AG09309 (cell line): ENCODE results near the gene EBF3.

ENCODE experiments used
- DNase-seq: peaks from one replicate; pipeline ENCODE4 v3.0.0-alpha.2; 2010; ENCODE audit warnings: low read depth
- H3K4me3 ChIP-seq: 2 replicates; pipeline ENCODE4 v1.5.1; 2011; ENCODE audit warnings: mild to moderate bottlenecking, low read depth, low read length, moderate library complexity; ENCODE audit not compliant: control insufficient read depth
- CTCF ChIP-seq: IDR thresholded peaks from 2 replicates; pipeline ENCODE4 v1.5.1; 2011; ENCODE audit warnings: mild to moderate bottlenecking, low read depth, low read length, inconsistent platforms; ENCODE audit not compliant: insufficient read depth, control insufficient read depth; ENCODE audit errors: missing control alignments

The EBF3 gene

GRCh38 chr10:129940617-129941198 is 23.4 kb downstream of the EBF3 start:
- H3K4me3 ChIP-seq = no peak overlapping the region
- TF ChIP-seq CTCF = no peak
- DNase-seq = no peak

DNA sequence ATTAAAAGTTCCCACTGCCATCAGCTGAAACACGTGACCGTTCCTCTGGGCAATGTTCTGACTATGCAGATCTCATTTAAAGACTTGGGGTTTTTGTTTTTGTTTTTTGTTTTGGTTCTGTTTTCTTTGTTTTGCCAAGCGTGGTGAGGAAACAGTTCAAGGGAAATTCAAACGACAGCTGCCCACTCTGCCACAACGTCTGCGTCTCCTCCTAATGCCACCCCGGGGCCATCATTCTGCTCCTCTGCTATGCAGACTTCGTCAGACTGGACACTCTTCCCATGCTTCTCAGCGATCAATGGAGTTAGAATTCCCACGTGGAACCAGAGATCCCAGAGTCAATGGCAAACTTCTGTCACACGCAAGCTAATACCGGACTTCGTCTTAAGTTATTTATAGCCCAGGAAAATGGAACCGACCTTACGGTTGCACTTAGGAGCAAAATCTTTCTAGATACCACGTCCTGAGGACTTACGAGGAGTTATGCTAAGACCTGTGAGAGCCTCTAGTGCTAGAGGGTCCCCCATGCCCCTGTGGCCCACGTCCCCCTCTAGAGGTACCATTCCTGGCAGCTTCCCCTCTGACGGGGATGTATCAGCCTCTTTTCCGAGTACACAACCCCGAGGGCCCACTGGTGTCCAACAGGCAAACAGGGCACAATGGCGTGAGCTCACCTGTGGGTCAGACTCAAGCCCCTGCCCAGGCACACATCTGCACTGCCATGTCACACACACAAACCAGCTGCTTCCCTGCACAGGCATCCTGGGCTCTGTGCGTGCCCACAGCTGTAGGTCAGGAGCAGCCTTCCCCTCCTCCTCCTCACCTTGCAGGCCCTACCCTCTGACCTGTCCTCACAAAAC is 24.4 kb downstream of the EBF3 start:
- H3K4me3 ChIP-seq = no peak overlapping the region
- TF ChIP-seq CTCF = no peak
- no peak for DNase-seq

DNA sequence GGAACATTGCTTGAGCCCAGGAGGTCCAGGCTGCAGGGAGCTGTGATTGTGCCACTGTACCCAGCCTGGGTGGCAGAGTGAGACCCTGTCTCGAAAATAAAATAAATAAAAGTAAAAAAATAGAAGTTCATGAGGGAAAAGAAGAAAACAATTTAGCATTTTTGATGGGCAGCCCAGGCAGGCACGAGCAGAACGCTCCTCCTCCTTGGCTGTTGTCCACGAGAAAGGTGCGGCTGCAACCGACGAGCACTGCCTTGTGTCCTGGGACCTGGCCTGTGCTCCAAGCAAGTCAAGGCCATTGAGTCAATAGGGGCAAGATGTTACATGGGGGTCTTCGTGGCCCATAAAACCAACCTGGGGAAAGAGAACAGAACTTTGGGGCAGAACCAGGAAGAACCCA is 25.6 kb downstream of the EBF3 start:
- no peak overlapping the region for H3K4me3 ChIP-seq
- no peak for DNase-seq
- no peak for TF ChIP-seq CTCF

DNA sequence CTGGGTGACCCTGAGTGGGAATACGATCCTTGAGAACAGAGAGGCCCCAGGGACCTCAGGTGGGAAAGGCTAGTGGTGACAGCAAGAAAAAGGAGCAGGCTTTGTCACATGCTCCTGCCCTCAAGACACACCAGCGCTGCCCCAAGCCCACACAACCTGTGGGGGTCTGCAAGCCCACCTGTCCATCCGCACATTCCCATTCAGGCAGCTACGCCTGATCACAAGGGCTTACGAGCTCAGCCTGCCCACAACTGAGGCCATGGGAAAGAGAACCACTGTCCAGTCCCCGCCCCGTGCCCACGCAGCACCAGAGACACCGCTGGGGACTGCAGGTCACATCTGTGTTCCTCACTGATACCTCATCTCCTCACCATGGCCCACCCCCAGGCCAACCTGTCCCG is 26.7 kb downstream of the EBF3 start:
- no peak for DNase-seq
- TF ChIP-seq CTCF = no peak
- no peak overlapping the region for H3K4me3 ChIP-seq

DNA sequence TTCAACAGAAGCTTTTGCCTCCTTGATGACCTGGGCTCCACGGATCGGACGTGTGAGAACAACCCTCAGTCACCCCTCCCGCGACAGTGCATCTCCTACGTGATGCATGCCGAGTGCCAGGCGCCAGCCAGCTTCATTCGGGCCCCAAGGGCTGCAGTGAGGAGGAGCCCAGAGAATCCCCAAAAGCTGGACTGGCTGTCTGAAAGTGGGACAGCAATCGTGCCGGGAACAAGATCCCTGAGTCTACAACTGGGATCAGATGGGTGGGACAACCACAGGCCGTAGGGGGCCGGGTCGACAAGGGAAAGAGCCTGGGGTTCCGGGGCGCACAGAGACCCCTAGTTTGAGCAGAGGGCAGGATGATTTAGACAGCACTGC is 27.2 kb downstream of the EBF3 start:
- DNase-seq = no peak
- no peak overlapping the region for H3K4me3 ChIP-seq
- TF ChIP-seq CTCF = no peak

DNA sequence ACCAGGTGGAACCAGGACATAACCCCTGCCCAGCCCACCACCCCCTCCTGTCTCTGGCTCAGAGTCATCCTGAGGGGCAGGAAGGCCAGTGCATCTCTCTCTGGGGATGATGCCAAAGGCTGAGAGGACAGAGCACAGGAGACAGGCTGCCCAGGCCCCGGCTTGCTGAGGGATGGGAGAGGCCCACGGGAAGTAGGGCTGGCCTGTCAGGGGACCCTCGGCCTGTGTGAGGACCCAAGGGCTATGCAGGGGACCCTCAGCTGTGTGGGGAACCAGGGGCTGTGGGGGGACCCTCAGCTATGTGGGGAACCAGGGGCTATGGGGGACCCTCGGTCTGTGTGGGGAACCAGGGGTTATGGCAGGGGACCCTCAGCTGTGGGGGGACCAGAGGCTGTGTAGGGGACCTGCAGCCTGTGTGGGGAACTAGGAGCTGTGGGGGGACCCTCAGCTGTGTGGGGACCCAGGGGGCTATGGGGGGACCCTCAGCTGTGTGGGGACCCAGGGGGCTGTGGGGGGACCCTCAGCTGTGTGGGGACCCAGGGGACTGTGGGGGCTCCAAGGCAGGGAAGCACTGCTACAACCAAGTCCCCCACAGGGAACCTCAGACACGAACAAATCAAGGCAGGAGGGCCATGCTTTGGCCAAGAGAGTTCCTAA is 27.7 kb downstream of the EBF3 start:
- no peak for TF ChIP-seq CTCF

More for the DNA sequence above, 27.7 kb downstream of the EBF3 start:
- DNase-seq = no peak
- no peak overlapping the region for H3K4me3 ChIP-seq
